ENCODE measurements around the gene MEF2B.
"Not testable (repeated sequence)": the region's sequence is repeated elsewhere in the genome, so short reads cannot be mapped to it uniquely, and the experiment has no call there.

Gene MEF2B

DNA sequence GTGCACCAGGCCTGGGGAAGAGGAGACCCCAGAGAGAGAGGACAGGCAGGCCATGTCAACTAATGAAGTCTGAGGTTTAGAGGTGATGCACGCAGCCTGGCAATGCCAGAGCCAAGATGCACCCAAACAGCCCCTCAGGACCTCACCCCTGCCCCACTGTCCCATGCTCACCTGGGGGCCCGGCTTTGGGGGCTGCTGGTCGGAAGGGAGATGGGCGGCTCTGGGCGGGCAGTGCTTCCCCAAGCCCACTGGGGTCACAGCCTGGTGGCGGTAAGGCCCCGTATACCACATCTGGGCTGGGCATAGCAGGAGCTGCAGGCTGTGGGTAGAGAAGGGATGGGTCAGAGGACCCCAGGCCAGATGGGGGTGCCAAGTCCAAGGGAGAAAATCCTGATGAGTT lies 23.2 kb downstream of the MEF2B start:
- no peak overlapping the region for H3K4me3 ChIP-seq
- TF ChIP-seq Cebpa-rat (IDR thresholded peaks at IDR 0.05): no peak
- no peak overlapping the region for H3K4me2 ChIP-seq
- H3K36me3 ChIP-seq: peaks cover 12 to 32% (median 28%) of the 10 kb centered on the region in 11 experiments; a peak in 20 of 22 replicates
- no peak overlapping the region for H3K27ac ChIP-seq
- no peak overlapping the region for H3K9ac ChIP-seq
- no peaks in the 10 kb centered on the region for H3K9me3 ChIP-seq (replicated peaks in 1 of 11)
- no peaks in the 10 kb centered on the region for H3K27me3 ChIP-seq
- H4K20me1 ChIP-seq: no peaks in the 10 kb centered on the region; a peak in 1 of 22 replicates
- H3K4me1 ChIP-seq: peaks cover 0 to 32% (median 20%) of the 10 kb centered on the region in 10 experiments; a peak in 15 of 20 replicates

DNA sequence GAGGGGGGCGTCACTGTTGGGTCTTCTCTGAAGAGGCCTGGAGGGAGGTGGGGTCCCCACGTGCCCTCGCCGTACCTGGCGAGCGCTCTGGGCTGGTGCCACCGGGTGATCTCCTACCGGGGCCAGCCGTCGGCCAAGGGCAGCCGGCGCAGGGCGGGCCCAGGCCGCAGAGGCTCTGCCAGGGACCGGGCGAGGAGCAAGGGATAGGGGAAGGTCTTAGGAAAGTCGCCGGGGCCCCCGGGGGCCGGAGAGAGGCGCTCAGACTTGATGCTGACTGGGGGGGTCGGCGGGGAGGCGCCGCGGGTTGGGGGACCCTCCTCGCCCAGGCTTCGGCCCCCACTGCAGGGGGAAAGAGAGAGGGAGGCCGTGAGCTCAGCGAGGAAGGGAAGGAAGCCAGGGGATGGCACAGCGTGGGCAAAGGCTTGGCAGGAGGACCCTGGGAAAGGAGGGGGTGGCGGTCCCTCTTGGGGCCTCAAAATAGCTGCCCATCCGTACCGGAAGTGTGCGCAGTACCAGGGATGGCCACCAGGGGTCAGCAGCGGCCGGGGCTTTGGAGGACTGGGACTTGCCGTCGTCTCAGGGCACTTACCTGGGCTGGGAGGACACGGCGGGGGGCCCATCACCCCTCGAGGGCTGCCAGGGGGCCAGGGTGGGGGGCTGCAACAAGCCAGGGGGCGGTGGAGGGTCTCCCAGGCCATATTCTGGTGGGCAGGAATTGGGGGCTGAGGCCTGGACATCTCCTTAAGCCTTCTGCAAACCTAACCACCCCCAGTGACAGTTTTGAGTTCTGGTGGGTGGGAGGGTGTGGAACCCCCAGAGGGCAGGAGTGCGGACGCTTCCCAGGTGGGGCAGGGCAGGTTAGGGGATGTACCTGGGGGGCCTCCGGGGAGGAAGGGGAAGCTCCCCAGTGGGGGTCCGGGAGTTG lies 24.1 kb downstream of the MEF2B start:
- no peaks in the 10 kb centered on the region; a peak in 1 of 22 replicates for H4K20me1 ChIP-seq
- peak overlapping the region in 9 of 11 experiments; percentile 28 to 67 (median 56); a peak in 14 of 22 replicates for H3K9ac ChIP-seq
- H3K27me3 ChIP-seq: no peaks in the 10 kb centered on the region
- H3K27ac ChIP-seq: peak overlapping the region in 9 of 11 experiments; percentile 49 to 76 (median 71); a peak in 18 of 22 replicates
- TF ChIP-seq Cebpa-rat (IDR thresholded peaks at IDR 0.05): no peak
- peaks cover 12 to 32% (median 28%) of the 10 kb centered on the region in 11 experiments; a peak in 20 of 22 replicates for H3K36me3 ChIP-seq
- peaks cover 0 to 26% (median 18%) of the 10 kb centered on the region in 10 experiments; a peak in 15 of 20 replicates for H3K4me1 ChIP-seq
- peak overlapping the region; percentile 26 to 60 (median 56); a peak in 19 of 22 replicates for H3K4me2 ChIP-seq
- H3K4me3 ChIP-seq: no peak overlapping the region
- no peaks in the 10 kb centered on the region for H3K9me3 ChIP-seq (replicated peaks in 1 of 11)

DNA sequence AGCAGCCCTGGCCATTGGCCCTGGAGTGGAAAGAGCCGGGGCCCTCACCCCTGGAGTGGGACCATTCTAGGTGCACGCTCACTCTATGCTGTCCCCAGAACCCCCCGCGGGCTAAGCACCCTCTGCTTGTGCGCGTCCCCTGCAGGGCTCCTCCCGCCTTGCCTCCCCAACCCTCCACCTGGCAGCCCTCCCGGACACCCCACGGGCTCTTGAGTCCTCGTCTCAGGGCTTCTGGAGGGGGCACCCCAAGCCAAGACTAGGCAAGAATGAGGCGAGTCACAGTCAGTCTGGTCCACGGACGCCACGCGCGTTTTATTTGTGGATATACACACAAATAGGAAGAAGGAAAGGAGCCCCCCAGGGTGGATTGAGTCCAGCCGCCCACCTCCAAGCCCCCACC lies 24.8 kb downstream of the MEF2B start:
- Histone ChIP-seq H3K4me1 (peaks cover 0 to 26% (median 18%) of the 10 kb centered on the region in 10 experiments; a peak in 15 of 20 replicates), H3K36me3 (peaks cover 12 to 32% (median 28%) of the 10 kb centered on the region in 11 experiments; a peak in 20 of 22 replicates), H3K27ac (peak overlapping the region in 8 of 11 experiments; percentile 49 to 76 (median 72); a peak in 17 of 22 replicates), H4K20me1 (no peaks in the 10 kb centered on the region; a peak in 1 of 22 replicates), H3K9me3 (replicated peaks in 1 of 11) (no peaks in the 10 kb centered on the region), H3K4me2 (peak overlapping the region in 6 of 11 experiments; percentile 31 to 59 (median 56); a peak in 7 of 22 replicates), H3K27me3 (no peaks in the 10 kb centered on the region), H3K4me3 (no peak overlapping the region), H3K9ac (peak overlapping the region in 7 of 11 experiments; percentile 28 to 67 (median 57); a peak in 7 of 22 replicates)
- no peak for TF ChIP-seq Cebpa-rat (IDR thresholded peaks at IDR 0.05)

DNA sequence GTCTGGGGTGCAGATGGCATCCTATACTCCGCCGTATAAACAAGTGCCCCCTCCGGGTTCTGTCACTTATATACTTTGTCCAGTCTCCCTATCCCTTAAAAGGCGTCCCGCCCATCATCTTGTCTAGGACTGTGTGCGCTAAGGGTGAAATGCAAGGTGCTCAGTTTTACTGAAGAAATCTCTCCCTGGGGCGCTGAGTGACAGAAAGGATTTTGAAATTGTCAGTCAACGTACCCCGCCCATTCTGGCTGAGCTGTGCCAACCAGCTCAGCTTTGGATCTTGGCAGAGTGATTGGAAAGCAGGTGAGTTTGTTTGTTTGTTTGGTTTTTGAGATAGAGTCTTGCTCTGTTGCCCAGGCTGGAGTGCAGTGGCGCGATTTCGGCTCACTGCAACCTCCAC lies 27.7 kb downstream of the MEF2B start:
- Histone ChIP-seq H3K9ac (no peak overlapping the region), H3K27me3 (no peaks in the 10 kb centered on the region), H3K27ac (no peak overlapping the region), H3K4me1 (peaks cover 6 to 34% (median 25%) of the 10 kb centered on the region in 10 experiments), H3K9me3 (replicated peaks in 1 of 11) (no peaks in the 10 kb centered on the region), H3K4me3 (no peak overlapping the region), H3K36me3 (peaks cover 1 to 11% (median 10%) of the 10 kb centered on the region in 11 experiments; a peak in 18 of 22 replicates), H4K20me1 (no peaks in the 10 kb centered on the region; a peak in 1 of 22 replicates), H3K4me2 (no peak overlapping the region)
- no peak for TF ChIP-seq Cebpa-rat (IDR thresholded peaks at IDR 0.05)

DNA sequence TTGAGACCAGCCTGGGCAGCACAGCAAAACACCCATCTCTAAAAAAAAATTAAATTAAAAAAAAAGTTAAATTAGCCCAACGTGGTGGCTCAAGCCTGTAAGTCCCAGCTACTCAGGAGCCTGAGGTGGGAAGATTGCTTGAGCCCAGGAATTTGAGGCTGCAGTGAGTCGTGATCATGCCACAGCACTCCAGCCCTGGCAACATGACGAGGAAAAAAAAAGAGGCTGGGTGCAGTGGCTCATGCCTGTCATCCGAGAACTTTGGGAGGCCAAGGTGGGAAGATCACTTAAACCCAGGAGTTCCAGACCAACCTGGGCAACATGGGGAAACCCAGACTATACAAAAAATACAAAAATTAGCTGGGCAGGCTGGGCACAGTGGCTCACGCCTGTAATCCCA lies 29.6 kb downstream of the MEF2B start:
- Histone ChIP-seq H3K4me1 (peaks cover 10 to 33% (median 26%) of the 10 kb centered on the region in 10 experiments), H3K4me2 (no peak overlapping the region), H3K9ac (no peak overlapping the region), H3K27ac (no peak overlapping the region), H3K36me3 (no peaks in the 10 kb centered on the region), H3K27me3 (no peaks in the 10 kb centered on the region), H3K9me3 (replicated peaks in 1 of 11) (no peaks in the 10 kb centered on the region), H3K4me3 (no peak overlapping the region), H4K20me1 (no peaks in the 10 kb centered on the region; a peak in 1 of 22 replicates)
- no peak for TF ChIP-seq Cebpa-rat (IDR thresholded peaks at IDR 0.05)

DNA sequence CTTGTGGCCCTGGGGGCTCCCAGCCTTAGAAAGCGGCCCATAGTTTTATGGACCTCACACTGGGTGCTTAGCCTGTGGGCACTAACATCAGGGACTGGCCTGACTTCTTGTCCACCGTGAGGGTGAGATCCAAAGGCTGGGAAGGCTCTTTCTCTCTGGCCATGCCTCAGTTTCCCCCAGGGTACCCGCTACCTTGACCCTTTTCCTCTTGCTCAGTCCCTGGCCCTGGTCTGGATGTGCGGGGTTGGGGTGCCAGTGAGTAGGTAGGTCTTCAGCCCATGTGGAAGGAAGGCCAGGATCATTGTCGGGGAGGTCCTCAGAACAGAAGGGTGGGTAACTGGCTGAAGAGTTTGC lies 30.2 kb downstream of the MEF2B start:
- Histone ChIP-seq H4K20me1 (no peaks in the 10 kb centered on the region; a peak in 1 of 22 replicates), H3K4me2 (no peak overlapping the region)

DNA sequence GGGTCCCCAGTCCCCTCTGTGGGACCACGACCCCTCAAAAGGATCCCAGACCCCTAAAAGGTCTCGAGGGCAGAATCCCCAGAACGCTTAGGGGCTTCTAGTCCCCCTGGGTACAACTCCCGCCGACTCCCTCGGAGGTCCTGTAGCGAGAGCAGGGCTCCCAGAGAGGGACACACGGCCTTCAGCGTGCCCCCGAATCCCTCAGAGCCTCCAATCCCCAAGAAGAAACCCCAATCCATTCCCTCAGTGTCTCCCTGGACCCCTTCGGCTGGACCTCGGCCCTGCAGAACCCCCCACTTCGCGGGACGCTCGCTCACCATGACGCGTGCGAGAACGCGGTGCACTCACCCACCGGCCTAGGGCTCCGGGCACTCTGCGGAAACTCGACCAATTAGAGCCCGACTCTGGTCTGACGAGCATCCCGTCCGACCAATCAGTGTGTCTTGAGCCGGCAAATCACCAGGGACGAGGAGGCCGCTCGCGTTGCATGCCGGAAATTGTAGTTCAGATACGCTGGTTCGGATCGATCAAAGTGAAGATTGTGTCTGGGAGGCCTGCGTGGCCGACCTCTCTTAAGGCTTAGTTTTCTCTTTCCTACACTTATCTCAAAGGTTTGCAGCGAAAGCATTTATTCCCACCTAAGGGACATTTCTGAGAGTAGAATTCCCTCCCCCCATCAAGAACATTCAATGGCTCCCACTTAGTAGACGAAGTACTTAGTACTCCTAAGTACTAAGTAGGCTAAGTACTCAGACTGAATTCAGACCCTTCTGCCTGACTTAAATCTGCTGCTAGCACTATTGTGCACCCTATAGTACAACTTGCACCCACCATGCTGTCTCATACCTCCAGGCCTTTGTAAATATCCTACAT lies 31.7 kb downstream of the MEF2B start, which contains the start of gene TMEM161A:
TMEM161A (minus strand) TSS at position 370 of the 873 bp plus-strand sequence; CDS start at position 320, 50 bp downstream.
- Histone ChIP-seq H3K4me1 (peaks cover 18 to 33% (median 25%) of the 10 kb centered on the region in 10 experiments), H3K4me3 (peak within 1 kb of the TSS; percentile 65 to 86 (median 72)), H3K27ac (peak within 1 kb of the TSS; percentile 56 to 88 (median 82)), H4K20me1 (no peaks in the 10 kb centered on the region; a peak in 1 of 22 replicates), H3K27me3 (no peaks in the 10 kb centered on the region), H3K4me2 (peak within 1 kb of the TSS; percentile 83 to 100 (median 98)), H3K9me3 (replicated peaks in 1 of 11) (peaks cover 0 to under 1% (median 0%) of the 10 kb centered on the region in 11 experiments; a peak in 4 of 22 replicates), H3K9ac (peak within 1 kb of the TSS; percentile 81 to 94 (median 87)), H3K36me3 (peaks cover 0 to 8% (median 0%) of the 10 kb centered on the region in 11 experiments; a peak in 5 of 22 replicates)
- TF ChIP-seq Cebpa-rat (IDR thresholded peaks at IDR 0.05): no peak

More for the DNA sequence above, 30.2 kb downstream of the MEF2B start:
- H3K4me3 ChIP-seq: no peak overlapping the region
- no peak for TF ChIP-seq Cebpa-rat (IDR thresholded peaks at IDR 0.05)
- no peak overlapping the region for H3K27ac ChIP-seq
- no peaks in the 10 kb centered on the region for H3K9me3 ChIP-seq (replicated peaks in 1 of 11)
- H3K9ac ChIP-seq: no peak overlapping the region
- H3K27me3 ChIP-seq: no peaks in the 10 kb centered on the region
- no peaks in the 10 kb centered on the region for H3K36me3 ChIP-seq
- peaks cover 14 to 34% (median 31%) of the 10 kb centered on the region in 10 experiments for H3K4me1 ChIP-seq

DNA sequence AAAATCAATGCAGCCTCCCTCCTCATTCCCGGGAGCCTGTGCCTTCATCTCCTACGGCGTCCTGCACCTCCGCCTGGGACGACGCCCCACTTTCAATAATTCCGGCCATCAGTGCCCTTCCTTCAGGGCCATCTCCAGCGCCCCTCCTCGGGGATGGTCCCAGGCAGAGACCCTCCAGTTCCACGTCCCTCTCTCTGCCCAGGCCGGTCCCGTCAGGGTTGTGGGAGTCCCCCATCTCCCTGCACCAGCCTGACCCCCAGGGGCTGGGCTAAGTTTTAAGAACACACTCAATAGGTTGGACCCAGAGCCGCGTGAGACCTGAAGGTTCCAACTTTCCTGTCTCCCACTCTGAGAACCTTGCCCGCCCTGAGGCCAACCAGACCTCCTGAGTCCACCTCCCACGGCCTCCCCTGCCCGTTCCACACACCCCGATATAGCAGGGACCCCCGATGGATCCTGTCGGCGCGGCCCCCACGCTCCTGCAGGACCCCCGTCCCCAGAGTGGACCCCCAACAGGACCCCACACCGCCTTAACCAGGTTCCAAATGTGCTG lies 32.4 kb downstream of the MEF2B start:
- Histone ChIP-seq H3K4me1 (peaks cover 18 to 33% (median 25%) of the 10 kb centered on the region in 10 experiments), H4K20me1 (no peaks in the 10 kb centered on the region; a peak in 1 of 22 replicates), H3K4me2 (peak overlapping the region; percentile 83 to 100 (median 98)), H3K9me3 (replicated peaks in 1 of 11) (peaks cover 5 to 8% (median 7%) of the 10 kb centered on the region in 11 experiments), H3K36me3 (peaks cover 5 to 15% (median 7%) of the 10 kb centered on the region in 11 experiments; a peak in 20 of 22 replicates), H3K4me3 (peak overlapping the region; percentile 65 to 86 (median 72)), H3K27ac (peak overlapping the region; percentile 56 to 88 (median 82)), H3K27me3 (no peaks in the 10 kb centered on the region), H3K9ac (peak overlapping the region; percentile 81 to 94 (median 87))
- no peak for TF ChIP-seq Cebpa-rat (IDR thresholded peaks at IDR 0.05)

DNA sequence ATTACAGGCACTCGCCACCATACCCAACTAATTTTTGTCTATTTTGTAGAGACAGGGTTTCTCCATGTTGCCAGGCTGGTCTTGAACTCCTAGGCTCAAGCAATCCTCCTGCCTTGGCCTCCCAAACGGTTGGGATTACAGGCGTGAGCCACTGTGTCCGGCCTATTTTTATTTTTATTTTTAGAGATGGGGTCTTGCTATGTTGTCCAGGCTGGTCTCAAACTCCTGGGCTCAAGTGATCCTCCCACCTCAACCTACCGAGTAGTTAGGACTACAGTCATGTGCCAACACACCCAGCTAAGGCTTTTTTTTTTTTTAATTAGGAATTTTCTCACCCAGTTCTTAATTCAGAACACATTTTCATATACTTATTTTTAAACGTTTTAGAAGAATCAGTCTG lies 34.4 kb downstream of the MEF2B start:
- H3K27me3 ChIP-seq, H4K20me1 ChIP-seq, H3K9ac ChIP-seq, H3K27ac ChIP-seq, H3K4me3 ChIP-seq, H3K4me2 ChIP-seq: not testable (repeated sequence)
- Histone ChIP-seq H3K9me3 (replicated peaks in 1 of 11) (peaks cover 17 to 20% (median 18%) of the 10 kb centered on the region in 11 experiments), H3K4me1 (peaks cover 18 to 33% (median 25%) of the 10 kb centered on the region in 10 experiments), H3K36me3 (peaks cover 14 to 28% (median 18%) of the 10 kb centered on the region in 11 experiments)
